Heart left ventricle (tissue), 13 donors: ENCODE measurements around the gene TP53RK.

Experiments used
- POLR2A ChIP-seq, 2 donors: fragments of 450-650 bp; IDR thresholded peaks; one replicate each; pipeline ENCODE4 v1.6.1; 2017; ENCODE audit warnings: antibody characterized with exemption in 2 of 2, mild to moderate bottlenecking in 2 of 2, moderate library complexity in 2 of 2
- TF ChIP-seq, protein P1 (sequence below), 12 donors: fragments of 200-600 bp; sonication (generic) in 4 of 12; IDR thresholded peaks; one replicate each; pipeline versions ENCODE4 v1.5.0 to v1.8.0; 2018 to 2022; ENCODE audit warnings: antibody characterized with exemption in 12 of 12, mild to moderate bottlenecking in 5 of 12
- donor health status: ischemic (EF 13 %, LVEDD 7.1; RV severe dilation, severe dysfunction).
- donor health status: DM: no; HTN: yes; CAD: no.
- donor health status: DM: no; HTN: no; CAD: no.
- donor health status: ischemic (EF 25% LVEDD 6.9; RV normal size, moderate dysfunction).
- donor health status: ischemic (EF 25% LVEDD 5.7; RV mildly dilated, moderate dysfunction).
- donor health status: ischemic (EF 35%, LVEDD 5.7; RV mildly dilated, moderate dysfunction).
- donor health status: nonischemic (EF 11% LVEDD 7.7; RV severe dilation, severe dysfunction).
- donor health status: DM: yes; HTN: yes; CAD: no.
- donor health status: PGD.
- donor health status: ischemic (EF 29% LVEDD 5.4; RV normal size, mild dysfunction).
- donor health status: nonischemic (EF 23%, LVEDD 6.1; RV moderate dilation, normal function).

DNA sequence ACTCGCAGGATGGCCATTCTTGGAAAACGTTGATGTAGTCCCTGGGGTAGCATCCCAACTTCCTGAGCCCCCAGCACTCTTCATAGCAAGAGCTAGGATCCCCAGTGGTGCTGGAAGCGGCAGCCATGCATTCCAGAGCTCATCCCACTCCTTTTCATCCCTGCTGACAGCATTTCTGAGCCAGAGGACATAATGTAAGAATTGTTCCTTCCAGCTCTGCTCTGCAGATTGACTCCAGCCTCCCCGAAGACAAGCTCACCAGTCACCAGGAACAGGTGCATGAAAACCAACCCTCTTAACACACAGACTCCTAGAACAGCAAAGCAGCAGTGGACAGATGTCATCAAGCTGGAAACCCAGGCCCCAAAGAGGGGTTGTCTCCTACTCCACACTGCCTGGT is 41.8 kb downstream of the TP53RK start:
- TF ChIP-seq, protein P1, sequence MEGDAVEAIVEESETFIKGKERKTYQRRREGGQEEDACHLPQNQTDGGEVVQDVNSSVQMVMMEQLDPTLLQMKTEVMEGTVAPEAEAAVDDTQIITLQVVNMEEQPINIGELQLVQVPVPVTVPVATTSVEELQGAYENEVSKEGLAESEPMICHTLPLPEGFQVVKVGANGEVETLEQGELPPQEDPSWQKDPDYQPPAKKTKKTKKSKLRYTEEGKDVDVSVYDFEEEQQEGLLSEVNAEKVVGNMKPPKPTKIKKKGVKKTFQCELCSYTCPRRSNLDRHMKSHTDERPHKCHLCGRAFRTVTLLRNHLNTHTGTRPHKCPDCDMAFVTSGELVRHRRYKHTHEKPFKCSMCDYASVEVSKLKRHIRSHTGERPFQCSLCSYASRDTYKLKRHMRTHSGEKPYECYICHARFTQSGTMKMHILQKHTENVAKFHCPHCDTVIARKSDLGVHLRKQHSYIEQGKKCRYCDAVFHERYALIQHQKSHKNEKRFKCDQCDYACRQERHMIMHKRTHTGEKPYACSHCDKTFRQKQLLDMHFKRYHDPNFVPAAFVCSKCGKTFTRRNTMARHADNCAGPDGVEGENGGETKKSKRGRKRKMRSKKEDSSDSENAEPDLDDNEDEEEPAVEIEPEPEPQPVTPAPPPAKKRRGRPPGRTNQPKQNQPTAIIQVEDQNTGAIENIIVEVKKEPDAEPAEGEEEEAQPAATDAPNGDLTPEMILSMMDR (IDR thresholded peaks at IDR 0.05): no peak
- TF ChIP-seq POLR2A (IDR thresholded peaks at IDR 0.05): no peak
